GM19238 (cell line): ENCODE results near the gene VPS13C.

ENCODE experiments used
- DNase-seq: peaks from one replicate; pipeline ENCODE4 v3.0.0; 2011; ENCODE audit warnings: low spot score; ENCODE audit not compliant: insufficient read length

Gene VPS13C

DNA sequence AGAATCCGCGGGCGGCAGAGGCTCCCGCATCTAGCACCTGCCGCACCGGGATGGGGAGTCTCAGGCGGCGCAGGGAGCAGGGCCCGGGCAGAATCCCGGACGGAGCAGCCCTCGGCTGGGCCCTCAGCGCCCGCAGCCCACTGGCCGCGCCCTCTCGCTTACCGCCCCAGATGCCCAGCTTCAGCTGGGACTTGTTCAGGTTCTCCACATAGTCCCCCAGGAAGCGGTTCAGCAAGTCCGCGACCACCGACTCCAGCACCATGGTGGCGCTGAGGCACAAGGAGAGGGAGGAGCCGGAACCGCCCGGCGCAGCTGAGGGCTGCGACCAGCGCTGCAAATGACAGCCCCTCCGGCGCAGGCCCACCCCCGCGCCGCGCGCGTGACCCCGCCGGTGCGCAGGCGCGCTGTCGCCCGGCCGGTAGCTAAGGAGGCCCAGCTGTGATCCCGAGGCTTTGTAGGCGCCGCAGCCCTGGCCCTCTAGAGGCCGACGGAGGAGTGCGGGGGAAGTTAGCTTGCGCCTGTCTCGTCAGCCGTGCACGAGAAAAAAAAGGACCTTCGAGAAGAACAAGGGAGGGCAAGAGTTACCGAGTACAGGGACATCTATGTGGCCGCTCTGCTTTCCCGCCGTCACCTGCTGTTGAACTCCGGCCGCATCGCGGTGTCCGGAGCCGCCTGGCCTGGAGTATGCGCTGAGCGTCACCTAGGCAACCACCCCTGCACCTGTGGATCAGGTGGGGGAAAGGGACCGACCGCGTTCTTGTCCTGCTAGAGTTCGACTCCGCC is at the start of gene VPS13C:
Gene VPS13C (minus strand): TSS at position 335 of the 783 bp plus-strand sequence. CDS start 73 bp downstream, at position 262.
- peak; percentile 87 for DNase-seq

DNA sequence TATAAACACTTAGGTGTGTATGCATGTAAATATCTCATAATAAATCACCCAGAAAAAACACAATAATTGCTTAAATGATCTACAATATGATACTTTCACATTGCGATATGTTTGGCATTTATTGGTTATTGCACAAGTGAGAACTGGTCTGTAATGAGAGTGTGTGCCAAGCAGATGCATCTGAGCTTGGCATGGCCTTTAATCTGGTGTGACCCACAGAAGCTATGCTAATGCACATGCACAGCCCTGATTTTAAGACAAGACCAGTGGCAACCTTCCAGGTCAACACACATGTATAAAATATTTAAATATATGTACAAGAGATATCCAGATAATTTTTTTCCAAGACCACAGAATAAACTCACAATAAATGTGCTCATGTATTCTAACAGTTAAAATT is 49.2 kb upstream of the VPS13C start:
- DNase-seq, result no peak

DNA sequence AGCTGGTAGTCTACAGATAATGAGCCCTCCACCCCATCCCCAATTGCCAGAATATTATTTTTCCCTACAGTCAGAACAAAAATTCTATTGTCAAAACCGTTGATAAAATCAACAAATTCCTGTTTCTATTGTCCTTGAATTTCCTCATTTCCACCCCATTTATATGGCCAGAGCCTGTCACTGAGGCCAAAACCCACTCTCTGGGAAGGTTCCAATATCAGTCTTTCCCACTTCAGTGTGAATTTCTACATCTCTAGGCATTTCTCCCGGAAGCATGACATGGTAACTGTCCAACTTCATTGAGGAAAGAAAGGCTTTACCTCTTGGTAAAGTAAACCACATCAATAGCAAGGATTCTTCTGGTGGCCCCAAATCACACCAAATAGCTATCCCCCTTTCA is 48.2 kb upstream of the VPS13C start:
- DNase-seq, result no peak

GRCh38 chr15:62107571-62108121 is 47.4 kb upstream of the VPS13C start:
- no peak for DNase-seq

DNA sequence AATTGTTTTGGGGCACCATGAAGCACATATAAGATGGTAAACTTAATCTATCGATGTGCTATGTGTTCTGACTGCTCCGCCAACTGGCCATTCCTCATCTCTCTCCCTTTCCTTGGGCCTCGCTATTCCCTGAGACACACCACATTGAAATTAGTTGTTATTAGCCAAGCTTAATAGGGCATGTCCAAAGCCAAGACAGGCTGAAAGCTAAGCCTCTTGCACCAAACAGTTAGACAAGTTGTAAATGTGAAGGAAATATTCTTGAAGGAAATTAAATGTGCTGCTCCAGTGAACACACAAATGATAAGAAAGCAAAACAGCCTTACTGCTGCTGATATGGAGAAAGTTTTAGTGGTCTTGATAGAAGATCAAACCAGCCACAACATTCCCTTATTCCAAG is 45.8 kb upstream of the VPS13C start:
- no peak for DNase-seq

GRCh38 chr15:62105266-62105665 is 45.0 kb upstream of the VPS13C start:
- no peak for DNase-seq

GRCh38 chr15:62104846-62105245 is 44.6 kb upstream of the VPS13C start:
- DNase-seq, result no peak

GRCh38 chr15:62104401-62104800 is 44.2 kb upstream of the VPS13C start:
- DNase-seq, result no peak

DNA sequence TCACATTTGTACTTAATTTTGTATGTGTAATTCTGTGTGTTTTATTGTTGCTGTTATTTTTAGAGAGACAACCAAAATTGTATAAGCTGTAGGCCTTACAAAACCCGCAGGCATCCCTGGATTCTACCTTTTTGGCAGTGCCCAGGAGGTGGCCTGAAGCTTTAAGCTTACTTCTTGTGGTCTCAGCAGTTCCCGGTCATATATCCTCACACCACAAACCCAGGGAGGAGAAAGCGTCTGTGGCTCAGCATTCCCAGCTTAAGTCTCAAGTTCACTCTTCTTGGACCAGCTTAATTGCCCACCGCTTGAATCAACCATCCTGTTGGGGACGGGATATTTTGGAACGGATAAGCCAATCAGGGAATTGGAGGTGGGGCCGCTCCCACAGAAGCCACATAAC is 43.2 kb upstream of the VPS13C start:
- DNase-seq, result no peak

DNA sequence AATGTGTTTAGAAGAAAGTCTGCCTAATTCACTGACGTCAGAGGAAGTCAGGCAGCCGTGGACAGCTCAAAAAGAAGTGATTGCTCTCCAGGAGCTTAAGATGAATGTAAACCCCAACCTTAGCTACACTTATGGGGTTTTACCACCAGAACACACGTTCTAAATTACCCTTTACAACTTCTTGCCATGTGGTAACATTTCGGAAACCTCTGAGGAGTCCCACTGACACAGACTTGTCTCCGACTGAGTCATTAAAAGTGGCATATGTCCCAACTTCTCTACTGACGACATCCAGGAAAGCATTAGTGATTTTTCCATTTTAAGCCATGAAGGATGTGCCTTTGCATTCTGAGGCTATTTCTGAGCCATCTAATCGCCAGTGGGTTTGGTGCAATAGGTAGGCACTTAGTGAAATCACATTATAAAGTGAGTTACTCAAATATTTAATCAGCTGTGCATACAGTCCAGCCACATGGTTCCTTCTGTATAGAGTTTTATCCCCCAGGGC is 38.9 kb upstream of the VPS13C start:
- DNase-seq, result no peak

DNA sequence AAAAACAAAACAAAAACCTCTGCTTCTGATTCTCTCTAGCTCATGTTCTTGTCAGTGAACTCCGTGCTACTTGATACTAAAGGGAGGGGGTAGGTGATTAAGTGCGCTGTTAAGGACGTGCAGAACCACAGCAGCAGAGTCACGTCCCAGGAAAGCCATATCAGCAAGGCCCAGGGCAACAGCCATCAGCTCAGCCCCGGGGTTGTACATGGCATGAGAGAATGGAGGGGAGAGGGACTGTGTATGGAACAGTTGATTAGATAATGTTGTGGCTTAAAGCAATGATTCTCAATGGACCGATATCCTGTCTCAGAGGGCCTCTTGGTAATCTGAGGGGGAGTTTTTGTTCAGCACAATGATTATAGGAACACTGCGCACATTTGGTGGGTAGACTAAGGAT is 34.1 kb upstream of the VPS13C start:
- no peak for DNase-seq

DNA sequence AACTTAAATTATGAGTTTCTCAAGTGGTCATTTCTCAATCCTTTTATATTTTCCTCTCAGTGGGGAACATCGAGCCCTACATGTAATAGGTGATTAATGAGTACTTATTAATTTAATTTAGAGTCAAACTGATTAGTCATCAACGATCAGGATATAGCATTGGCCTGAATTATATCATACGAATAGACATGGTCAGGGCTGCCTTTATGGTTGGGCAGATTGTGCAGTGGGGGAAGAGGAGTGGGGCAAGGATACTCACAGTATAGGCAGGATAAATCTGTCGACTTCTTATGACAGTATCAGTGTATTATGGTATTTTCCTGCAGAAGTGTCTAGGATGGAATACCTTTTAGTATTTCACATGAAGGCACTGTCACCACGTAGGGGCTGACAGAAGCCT is 33.6 kb upstream of the VPS13C start:
- DNase-seq, result no peak

- no peak for DNase-seq
Observed at GRCh38 chr15:62090988-62091387, 30.7 kb upstream of the VPS13C start.

- no peak for DNase-seq
Observed at GRCh38 chr15:62089616-62090015, 29.4 kb upstream of the VPS13C start.

DNA sequence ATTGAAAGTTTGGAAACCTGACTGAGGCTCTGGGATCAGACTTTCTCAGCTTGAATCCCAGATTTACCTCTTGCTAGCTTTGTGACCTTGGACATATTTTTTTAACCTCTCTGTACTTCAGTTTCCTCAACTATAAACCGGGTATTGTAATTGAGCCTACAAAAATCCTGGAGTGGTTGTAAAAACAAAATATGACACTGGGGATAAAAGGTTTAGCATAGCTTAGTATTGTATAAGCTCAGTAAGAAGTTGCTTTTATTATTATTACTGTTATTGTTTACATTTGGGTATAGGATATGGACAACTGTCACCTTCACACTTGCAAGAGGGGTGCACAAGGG is 28.1 kb upstream of the VPS13C start:
- no peak for DNase-seq

DNA sequence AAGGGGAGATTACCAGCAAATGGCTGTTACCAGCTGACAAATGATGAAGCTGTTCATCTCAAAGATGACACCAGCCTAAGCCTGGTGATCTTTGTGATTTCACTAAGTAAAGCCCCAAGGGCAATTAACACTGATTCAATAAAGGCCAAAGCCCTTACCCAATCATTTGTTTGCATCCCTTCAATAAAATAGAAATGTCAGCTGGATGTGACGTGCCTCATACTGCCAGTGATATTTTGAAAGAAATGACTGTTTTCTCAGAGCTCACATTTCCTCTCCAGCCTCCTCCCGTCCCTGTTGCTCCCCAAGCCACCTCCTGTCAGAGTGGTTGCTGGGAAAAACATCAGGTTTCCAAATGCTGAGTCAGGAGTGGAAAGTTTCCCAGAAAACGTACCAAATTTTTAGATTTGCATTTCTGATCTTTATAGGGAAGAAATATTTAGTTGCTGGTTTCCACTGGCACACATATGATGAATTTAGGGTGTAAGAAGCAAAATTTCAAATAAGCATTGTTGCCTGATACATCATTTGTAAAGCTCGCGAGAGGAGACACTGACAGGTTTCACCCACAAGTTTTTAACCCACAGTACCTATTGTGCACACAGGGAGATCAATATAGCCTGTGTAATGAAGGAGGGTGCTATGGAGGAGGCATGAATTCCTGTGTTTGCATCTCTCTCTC is 27.6 kb upstream of the VPS13C start:
- no peak for DNase-seq

GRCh38 chr15:62085740-62086139 is 25.5 kb upstream of the VPS13C start:
- no peak for DNase-seq

GRCh38 chr15:62083194-62084154 is 23.2 kb upstream of the VPS13C start:
- DNase-seq, result no peak

DNA sequence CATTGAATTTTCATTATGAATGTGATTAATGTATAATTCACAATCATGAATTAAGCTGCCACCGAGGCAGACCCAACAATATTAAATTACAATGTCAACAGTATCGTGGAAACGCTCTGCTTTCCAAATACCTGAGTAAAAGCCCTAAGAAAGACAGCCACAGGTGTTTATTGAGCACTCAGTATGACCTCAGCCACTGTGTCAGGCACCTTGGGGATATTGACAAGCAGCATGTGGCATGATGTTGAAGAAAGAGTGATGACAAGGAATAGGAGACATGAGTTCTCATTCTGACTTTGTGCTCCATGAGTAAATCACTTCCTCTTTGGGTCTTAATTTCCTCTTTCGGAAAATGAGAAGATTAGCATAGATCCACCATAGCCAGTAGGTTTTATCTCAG is 19.3 kb upstream of the VPS13C start:
- no peak for DNase-seq

DNA sequence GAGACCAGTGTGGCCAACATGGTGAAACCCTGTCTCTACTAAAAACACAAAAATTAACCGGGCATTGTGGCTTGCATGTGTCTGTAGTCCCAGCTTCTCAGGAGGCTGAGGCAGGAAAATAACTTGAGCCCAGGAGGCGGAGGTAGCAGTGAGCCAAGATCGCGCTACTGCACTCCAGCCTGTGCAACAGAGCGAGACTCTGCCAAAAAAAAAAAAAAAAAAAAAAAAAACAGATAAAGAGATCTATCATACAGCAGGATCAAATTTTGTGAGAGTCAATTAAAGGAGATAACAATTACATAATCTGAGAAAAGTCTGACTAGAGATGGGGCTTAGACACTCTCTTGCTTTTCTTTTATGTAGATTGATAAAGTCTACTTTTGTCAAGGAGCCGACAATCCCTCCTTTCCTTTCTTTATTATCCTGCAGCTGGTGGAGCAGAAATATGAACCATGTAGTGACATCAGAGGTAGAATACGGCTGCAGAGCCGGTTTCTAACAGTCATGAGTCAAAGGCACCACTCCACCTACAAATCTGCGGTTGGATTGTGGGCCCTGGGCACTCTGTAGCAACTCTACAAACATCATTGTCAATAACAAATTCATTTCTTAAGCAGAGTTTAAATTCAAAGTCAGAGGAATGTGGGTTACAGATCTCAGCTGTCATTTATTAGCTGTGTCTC is 15.5 kb upstream of the VPS13C start:
- no peak for DNase-seq
